GM19193 (cell line): ENCODE results near the gene NOC4L.

Experiments
- POLR2A ChIP-seq: IDR thresholded peaks from 4 replicates; pipeline ENCODE4 v1.6.1; 2011; ENCODE audit not compliant: insufficient read depth, insufficient read length; ENCODE audit errors: extremely low read depth

The NOC4L gene

GRCh38 chr12:132148368-132149045 lies 4.2 kb downstream of the NOC4L start:
- TF ChIP-seq POLR2A, result no peak

GRCh38 chr12:132150780-132151144 lies 6.5 kb downstream of the NOC4L start:
- TF ChIP-seq POLR2A, result no peak

GRCh38 chr12:132151145-132151765 lies 7.0 kb downstream of the NOC4L start:
- no peak for TF ChIP-seq POLR2A

- TF ChIP-seq POLR2A, result no peak
Measured at GRCh38 chr12:132151766-132152410, 7.6 kb downstream of the NOC4L start.

- TF ChIP-seq POLR2A, result no peak
Measured at GRCh38 chr12:132152411-132152821, 8.2 kb downstream of the NOC4L start.

GRCh38 chr12:132152953-132153352 lies 8.7 kb downstream of the NOC4L start:
- no peak for TF ChIP-seq POLR2A

GRCh38 chr12:132153501-132154340 lies 9.5 kb downstream of the NOC4L start:
- peak; percentile 28 for TF ChIP-seq POLR2A

GRCh38 chr12:132154341-132154761 lies 10.1 kb downstream of the NOC4L start:
- TF ChIP-seq POLR2A, result no peak

- no peak for TF ChIP-seq POLR2A
Measured at GRCh38 chr12:132154941-132155770, 10.9 kb downstream of the NOC4L start.

- TF ChIP-seq POLR2A, result no peak
Measured at GRCh38 chr12:132155771-132156572, 11.7 kb downstream of the NOC4L start.

- TF ChIP-seq POLR2A, result no peak
Measured at GRCh38 chr12:132156573-132157325, 12.5 kb downstream of the NOC4L start.

GRCh38 chr12:132157733-132158409 lies 13.6 kb downstream of the NOC4L start:
- no peak for TF ChIP-seq POLR2A

GRCh38 chr12:132158677-132159554 lies 14.7 kb downstream of the NOC4L start:
- no peak for TF ChIP-seq POLR2A
